Middle frontal gyrus (tissue), 1 donor: ENCODE results near the gene CLTC.
"Not testable (repeated sequence)": the region's sequence is repeated elsewhere in the genome, so short reads cannot be mapped to it uniquely, and the experiment has no call there.

Experiments used
- DNase-seq: peaks from one replicate; pipeline ENCODE4 v3.0.0-alpha.2; 2015; ENCODE audit warnings: low spot score; ENCODE audit errors: extremely low spot score

Gene CLTC

DNA sequence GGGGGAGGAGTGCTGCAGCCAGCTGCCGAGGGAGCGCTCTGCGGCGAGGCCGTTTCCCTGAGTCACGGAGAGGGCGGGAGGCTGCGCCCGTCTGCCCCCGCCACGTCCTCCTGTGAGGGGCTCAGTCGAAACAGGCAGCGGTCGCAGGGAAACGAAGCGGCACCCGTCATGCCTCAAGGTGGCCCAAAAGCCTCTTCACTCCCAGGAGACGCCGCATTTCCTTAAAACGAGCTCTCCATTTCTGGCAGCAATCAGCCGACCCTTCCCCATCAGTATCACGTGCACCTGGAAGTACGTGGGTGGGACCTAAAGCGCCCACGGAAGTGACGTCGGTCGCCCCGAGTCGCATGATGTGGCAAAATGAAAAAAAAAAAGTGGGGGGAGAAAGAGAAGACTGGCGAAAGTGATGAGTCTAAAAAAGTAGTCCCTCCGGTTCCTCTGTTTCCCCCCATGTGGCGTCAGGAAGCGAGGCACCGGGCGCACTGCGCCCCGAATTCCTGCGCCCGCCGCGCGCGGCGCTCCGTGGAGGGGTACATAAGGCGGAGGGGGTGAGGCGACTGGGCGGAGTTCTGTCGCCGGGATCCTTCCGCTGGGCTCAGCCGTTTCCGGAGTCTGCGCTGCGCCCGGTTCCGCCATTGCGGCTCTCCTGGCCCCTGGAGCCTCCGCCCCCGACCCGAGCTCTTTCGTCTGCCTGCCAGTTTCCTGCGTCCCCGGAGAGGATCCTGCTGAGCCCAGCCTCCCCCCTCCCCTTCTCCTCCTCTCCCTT is at the start of gene CLTC:
Gene CLTC (plus strand): TSS at position 598 of the 766 bp plus-strand sequence. CDS start 237 bp downstream, outside the sequence.
- DNase-seq = peak; percentile 93

DNA sequence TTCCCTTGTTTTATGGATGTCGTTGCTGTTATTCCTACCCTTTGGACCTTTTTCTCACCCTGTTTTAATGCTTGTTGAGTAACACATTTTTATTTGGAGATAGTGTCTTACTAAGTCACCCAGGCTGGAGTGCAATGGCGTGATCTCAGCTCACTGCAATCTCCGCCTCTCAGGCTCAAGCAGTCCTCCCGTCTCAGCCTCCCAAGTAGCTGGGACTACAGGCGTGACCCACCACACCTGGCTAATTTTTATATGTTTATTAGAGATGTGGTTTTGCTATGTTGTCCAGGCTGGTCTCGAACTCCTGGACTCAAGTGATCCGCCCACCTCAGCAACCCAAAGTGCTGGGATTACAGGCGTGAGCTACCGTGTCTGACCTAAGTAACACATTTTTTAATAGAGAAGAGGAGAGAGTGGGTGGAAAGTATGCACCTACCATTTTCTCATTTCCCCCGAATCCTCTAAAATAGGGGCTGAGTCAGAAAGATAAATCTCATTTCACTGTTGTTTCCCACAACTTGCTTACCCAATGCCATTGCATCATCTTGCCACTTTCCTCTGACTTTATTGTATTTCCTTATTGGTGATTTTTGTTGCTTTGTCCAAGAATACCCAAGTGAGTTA is 47.3 kb upstream of the CLTC start:
- DNase-seq = no peak

DNA sequence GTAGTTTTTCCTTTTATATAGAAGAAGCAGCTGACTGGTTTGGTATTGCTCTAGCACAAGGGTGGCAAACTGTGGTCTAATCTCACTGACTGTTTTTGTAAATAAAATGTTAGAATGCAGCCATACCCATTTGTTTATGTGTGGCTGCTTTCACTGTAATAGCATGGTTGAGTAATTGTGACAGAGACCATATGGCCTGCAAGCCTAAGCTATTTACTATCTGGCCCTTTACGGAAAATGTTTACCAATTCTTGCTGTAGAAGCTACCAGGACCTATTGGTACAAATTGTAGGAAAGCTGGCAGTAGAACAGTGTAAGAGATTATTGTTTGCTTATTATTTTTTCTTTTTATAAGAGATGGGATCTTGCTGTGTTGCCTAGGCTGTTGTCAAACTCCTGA is 35.5 kb upstream of the CLTC start:
- DNase-seq = not testable (repeated sequence)

DNA sequence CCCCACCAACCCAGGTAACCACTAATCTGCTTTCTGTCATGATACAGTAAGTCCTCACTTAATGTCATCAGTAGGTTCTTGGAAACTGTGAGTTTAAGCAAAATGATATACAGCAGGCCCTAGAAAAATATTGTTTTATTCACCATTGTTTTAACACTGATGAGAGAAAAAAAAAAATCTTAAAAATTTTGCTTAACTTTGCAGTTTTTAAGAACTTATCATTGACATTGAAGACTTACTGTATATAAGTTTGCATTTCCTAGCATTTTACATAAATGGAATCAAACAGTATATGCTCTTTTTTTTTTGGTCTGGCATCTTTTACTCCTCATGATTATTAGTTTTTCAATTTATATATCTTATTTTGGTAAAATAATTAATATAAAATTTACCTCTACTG is 19.5 kb upstream of the CLTC start:
- DNase-seq = no peak

DNA sequence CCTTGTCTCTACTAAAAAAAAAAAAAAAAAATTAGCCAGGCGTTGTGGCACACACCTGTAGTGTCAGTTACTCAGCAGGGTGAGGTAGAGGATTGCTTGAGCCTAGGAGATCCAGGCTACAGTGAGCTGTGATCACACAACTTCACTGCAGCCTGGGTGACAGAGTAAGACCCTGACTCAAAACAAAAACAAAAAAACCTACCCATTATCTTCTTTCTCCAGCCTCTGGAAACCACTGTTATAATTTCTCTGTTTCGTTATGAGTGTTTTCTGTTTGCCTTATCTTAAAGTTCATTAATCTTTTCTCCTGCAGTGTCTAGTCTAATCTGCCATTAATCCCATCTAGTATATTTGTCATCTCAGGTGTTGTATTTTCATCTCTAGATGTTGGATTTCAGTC is 18.6 kb upstream of the CLTC start:
- no peak for DNase-seq

DNA sequence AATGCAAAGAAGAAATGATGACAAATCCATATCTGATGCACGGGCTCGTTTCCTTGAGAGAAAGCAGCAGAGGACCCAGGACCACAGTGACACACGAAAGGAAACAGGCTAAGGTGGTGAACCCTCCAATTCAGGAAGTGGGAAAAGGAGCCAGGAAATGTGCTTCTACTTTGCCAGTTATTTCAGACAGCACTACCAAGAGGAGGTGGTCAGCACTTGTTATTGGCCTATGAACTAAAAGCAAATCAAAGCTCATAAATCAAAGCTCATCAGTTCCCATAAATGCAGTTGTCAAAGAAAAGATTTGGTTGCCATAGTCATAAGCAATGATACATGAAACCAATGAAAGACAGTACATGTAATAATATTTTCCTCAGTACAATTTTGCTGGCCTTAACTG is 12.6 kb upstream of the CLTC start:
- DNase-seq = no peak

DNA sequence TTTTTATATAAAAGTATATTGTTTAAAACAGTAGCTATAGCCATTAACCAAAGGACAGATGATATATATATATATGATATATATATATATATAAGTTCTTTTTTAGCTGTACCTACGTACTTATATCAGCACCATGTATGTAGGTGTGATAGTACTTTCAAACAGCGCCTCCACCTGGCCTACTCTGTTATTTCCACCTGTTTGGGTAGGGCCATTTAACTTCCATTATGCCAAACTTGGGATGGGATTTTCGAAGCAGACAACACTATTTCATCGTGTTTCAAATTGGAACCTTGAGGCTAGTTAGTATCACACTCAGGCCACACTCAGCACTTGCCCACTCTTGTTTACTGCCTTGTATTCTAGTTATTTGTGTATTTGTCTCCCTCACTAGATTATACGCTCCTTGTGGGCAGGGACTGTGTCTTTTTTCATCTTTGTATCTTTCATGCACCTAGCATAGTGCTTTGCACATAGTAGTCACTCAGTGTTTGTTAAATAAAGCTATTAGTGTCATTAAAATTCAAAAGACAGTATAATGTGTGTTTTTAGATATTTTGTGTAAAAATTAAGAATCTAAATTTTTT is 11.8 kb upstream of the CLTC start:
- no peak for DNase-seq

DNA sequence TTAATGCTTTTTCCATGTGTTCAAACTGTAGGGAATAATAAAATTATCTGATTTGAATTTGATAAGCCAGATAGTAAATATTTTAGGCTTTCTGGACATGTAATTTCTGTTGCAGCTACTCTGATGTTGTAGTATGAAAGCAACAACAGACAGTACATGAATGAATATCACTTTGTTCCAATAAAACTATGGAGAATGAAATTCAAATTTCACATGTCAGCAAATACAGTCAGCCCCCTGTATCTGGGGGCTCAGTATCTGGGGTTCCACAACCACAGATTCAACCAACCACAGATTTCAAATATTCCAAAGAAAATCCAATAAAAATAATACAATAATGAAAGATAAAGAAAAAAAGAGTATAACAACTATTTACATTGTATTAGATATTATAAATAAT is 8.2 kb upstream of the CLTC start:
- DNase-seq = no peak

DNA sequence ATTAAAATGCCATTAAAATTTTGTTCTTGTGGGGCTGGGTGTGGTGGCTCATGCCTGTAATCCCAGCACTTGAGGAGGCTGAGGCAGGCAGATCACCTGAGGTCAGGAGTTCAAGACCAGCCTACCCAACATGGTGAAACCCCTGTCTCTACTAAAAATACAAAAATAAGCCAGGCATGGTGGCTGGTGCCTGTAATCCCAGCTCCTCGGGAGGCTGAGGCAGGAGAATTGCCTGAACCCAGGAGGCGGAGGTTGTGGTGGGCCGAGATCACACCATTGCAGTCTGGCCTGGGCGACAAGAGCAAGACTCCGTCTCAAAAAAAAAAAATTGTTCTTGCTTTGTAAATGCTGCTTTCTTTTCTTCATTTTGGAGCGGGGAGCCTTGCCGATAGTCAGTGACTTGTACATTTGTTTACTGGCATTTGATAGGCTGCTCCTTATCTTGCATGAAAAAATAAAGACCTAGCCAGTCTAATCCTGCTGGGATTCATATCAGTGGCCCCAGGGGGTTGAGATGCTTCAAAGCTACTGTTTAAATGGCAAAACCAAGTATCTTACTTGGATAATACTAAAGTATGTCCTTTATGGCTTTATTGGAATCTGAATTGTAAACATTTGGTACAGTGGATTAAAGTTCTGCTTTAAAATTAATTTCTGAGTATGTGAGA is 3.3 kb upstream of the CLTC start:
- no peak for DNase-seq

DNA sequence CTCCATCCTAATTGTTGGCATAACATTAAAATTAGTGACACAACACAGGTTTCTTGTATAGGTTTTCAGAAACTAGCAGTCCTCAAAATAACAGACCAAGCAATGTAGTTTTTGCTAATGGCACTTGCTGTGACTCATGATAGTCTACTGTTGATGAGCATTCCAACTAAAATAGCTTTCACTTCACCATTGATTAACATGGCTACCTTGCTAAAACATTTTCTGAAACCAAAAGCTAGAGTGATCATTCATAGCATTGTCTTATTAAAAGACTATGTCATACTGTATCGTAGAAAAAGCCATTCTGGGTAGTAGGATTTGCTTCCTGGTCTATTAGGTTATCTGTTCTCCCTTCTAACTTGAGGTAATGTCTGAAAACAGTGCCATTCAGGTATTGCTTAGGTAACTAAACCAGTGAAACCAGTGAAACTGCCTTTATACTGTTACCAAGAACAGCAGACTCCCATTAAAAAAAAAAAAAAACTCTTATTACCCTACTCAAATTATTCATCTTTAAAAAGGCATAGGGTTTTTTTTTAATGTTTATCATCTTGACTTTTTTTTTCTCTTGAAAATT is 2.5 kb upstream of the CLTC start:
- no peak for DNase-seq

DNA sequence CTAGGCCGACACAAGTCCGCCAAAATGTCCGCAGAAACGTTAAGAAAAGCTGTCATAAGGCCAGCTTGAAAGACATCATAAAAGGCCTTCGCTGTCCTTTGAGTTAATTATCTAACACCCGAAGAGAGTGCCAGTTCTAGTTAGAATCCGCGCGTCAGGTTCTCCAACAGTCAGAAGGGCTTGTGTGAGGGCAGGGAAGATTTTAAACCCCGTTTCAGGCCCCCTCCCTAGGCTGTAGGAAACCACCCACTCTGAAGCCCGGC is 729 bp upstream of the CLTC start:
- DNase-seq = no peak

DNA sequence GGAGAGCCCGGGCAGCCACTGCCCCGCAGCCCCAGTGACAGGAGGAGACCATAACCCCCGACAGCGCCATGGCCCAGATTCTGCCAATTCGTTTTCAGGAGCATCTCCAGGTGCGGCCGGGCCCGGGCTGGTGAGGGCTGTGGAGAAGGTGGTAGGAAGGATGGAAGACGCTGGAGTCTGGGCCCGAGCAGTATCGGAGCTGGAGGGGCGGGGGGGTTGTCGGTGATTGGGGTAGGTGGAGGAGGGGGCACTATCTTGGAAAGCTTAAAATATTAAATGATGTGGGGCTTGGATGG is 317 bp downstream of the CLTC start:
- DNase-seq = no peak

DNA sequence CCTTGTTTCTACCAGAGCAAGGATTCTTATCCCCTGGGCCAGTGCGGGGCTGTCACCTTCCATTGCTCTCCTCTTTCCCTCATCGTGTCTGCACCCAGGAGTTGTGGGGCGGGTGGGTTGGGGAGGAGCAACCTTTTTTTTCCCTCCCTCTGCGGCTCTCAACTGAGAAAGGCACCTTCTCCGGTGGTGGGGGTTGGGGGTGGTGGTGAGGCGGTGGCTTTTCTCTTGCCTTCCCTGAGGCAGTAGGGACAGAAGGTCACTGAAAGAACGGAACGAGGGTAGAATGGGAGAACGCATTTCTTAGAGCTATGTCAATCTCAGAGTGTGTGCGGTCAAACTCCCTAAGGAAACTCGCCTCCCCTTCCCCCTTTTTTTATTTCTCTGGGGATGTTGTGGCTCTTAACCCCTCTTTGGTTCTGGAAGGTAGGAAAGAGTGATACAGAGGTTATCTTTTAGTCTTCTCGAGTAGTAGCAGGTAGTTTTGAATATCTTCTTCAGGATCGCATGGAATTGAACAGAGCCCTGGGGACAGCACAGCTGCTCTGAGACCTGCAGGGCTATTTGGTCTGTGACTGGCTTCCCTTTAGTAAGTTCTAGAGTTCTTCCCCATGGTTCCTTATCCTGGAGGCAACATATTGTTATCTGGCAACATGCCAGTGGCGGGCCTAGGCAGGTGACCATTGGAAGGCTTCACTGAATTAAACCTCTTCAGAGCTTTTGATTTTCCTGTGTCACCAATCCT is 994 bp downstream of the CLTC start:
- DNase-seq = no peak

DNA sequence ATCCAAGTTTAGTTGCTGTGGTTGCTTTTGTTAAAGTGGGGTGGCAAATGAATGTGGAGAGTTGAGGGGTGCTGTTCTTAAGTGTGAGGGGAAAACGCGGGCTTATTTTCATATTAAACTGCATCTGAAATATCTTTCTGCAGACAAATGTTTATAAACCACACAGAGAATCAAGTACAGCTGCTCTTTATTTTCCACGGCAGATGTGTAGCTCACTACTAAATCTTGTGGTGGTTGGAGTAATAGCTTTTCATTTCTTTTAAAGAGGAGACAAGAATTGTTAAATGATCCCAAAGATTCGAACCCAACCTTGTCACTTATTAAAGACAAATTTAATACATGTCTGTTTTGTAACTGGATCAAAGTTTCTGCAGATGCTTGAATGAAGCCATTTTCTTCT is 2.1 kb downstream of the CLTC start:
- no peak for DNase-seq

DNA sequence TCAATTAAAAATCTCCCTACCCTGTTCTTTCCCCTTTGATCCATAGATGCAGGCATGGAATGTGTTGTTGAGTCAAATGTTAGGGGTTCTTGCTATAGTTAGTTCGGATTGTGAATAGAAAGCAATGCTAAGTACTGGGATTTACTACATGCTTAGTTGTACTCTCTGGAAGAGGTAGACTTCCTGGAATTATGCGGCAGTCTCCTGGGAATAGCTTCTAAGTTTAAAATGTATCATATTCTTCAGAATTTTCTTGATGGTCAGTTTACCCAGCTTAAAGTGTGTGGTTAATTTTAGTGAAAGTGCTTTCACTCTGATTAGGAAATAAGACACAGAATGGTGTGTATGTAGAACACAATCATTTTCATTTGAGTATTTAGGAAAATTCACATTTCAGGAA is 3.5 kb downstream of the CLTC start:
- DNase-seq = no peak

DNA sequence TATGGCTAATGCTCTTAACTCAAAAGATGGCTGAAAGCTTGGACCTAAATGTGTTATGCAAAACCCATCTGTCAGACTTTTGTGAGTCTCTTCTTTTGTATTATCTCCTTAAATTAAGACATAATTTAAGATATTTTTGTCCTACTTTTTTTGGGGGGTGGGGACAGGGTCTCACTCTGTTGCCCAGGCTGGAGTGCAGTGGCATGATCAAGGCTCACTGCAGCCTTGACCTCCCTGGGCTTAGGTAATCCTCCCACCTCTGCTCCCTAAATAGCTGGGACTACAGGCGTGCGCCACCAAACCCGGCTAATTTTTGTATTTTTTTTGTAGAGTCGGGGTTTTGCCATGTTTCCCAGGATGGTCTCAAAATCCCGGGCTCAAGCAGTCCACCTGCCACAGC is 7.1 kb downstream of the CLTC start:
- DNase-seq = no peak

DNA sequence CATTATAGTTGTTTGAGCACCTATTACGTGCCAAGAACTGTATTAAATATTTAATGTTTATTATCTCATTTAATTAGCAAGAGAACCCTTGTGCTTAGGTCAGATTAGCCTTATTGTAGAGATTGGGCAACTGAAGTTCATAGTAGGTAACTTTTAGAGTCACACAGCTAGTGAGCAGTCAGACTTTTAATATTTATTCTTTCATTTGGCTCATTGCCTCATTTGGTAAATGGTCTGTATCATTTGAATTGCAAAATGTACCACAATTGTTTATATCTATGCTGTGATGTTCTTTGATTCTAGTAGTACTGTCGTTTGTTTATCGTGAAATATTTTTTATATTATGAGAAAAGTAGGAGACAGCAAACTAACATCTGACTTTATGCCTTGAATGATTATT is 7.6 kb downstream of the CLTC start:
- DNase-seq = no peak

DNA sequence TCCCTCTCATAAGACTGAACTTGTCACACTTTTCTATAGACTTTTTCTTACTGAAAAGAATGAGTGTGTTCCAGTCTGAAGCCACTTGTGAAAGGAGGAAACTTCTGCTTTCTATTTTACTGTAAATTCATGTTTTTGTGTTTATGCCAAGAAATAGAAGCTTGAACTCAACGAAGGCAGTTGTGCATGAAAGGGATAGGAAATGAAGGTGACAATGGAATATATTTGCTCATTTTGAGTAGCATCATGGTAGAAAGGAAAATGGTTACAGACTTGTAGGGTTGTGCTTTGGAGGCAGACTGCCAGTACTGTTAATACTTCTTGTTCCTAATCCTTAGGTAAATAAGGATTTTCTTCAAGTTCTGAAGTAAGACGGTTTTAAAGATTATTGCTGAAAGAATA is 8.1 kb downstream of the CLTC start:
- DNase-seq = no peak

DNA sequence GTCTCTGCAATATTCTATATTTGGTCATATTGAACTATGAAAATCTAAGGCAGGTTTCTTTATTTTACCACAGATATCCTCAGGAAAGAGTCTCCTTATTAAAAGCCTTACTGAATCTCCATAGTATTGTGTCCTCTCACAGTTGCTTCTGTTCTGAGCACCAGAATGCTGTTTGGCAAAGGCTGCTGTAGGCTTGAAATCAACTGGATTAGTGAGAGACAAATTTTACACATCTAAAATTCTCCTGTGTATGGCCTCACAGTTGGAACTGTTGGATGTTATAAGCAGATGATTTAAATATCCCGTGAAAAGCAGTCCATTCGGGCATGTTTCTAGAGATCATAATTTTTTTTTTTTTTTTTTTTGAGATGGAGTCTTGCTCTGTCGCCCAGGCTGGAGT is 9.5 kb downstream of the CLTC start:
- no peak for DNase-seq

DNA sequence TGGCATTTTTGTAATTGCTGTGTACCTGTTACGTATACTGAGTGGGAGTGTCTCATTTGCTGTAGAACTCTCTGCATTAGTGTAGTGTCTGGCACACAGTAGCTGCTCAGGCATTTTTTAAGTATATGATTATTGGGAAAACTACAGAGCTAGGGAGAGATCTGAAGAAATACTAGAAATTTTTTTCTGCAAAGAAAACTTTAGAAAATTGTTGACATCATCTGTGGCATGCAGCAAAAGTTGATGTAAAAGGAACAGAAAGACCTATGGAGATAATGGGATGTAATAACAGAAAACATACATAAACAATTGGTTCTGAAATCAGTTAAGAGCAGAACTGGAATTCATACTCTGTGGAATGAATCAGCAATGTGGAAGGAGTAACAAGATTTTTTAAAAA is 11.6 kb downstream of the CLTC start:
- DNase-seq = no peak

DNA sequence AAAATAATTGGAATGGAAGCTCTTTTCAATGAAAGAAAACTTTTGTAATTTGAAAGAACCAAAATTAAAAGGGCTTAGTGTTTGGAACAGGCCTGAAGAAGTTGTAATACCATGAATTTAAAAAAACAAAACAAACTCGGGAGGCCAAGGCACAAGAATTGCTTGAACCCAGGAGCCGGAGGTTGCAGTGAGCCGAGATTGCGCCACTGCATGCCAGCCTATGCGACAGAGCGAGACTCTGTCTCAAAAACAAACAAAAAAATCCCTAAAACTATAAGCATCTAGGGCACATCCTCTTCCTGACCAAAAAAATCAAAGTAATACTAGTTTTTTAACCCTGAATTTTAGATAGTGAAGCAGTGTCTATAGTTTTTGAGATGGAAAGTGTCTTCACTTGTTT is 12.7 kb downstream of the CLTC start:
- no peak for DNase-seq
